CD14-positive monocyte (primary cell): Measurements from ENCODE around the gene ARID1B. TPM values are rescaled to one million over a fixed set of nuclear protein-coding genes. Genes with fewer than 3 reads are reported as not detected.

Experiments
- DNase-seq, 3 donors: peaks; one replicate each; pipeline ENCODE4 v3.0.0-alpha.2; 2011 to 2022
- H2AFZ ChIP-seq: 2 replicates; pipeline ENCODE4 v1.6.0; 2012; ENCODE audit warnings: mild to moderate bottlenecking, low read depth, low read length, inconsistent platforms; ENCODE audit not compliant: insufficient read depth, poor library complexity, severe bottlenecking
- H3K27ac ChIP-seq, 2 donors: 1 replicate in 1 of 2; 2 replicates in 1 of 2; pipeline ENCODE4 v1.5.1; 2012 to 2013; ENCODE audit warnings: low read length in 2 of 2, control low read depth in 1 of 2, inconsistent platforms in 1 of 2, low read depth in 1 of 2, mild to moderate bottlenecking in 1 of 2
- H3K27me3 ChIP-seq, 2 donors: one replicate each; pipeline versions ENCODE4 v1.6.0 to v1.6.1; 2011 to 2013; ENCODE audit warnings: low read length in 2 of 2; ENCODE audit not compliant: control insufficient read depth in 2 of 2, insufficient read depth in 2 of 2
- H3K36me3 ChIP-seq, 2 donors: replicated peaks in 1 of 2; 1 replicate in 1 of 2; 2 replicates in 1 of 2; pipeline versions ENCODE4 v1.5.1 to v1.6.1; 2012 to 2013; ENCODE audit warnings: low read length in 2 of 2, control low read depth in 1 of 2, inconsistent platforms in 1 of 2, mild to moderate bottlenecking in 1 of 2; ENCODE audit not compliant: insufficient read depth in 2 of 2, control insufficient read depth in 1 of 2
- H3K4me1 ChIP-seq, 2 donors: 1 replicate in 1 of 2; 2 replicates in 1 of 2; pipeline versions ENCODE4 v1.5.1 to v1.6.1; 2012 to 2013; ENCODE audit warnings: low read length in 2 of 2, control low read depth in 1 of 2, inconsistent platforms in 1 of 2, mild to moderate bottlenecking in 1 of 2, moderate library complexity in 1 of 2; ENCODE audit not compliant: insufficient read depth in 2 of 2, control insufficient read depth in 1 of 2
- H3K4me2 ChIP-seq: replicated peaks from 2 replicates; pipeline ENCODE3; 2012; ENCODE audit warnings: low read length, moderate library complexity, mild to moderate bottlenecking; ENCODE audit not compliant: poor library complexity, severe bottlenecking; ENCODE audit errors: extremely low read depth
- H3K4me3 ChIP-seq, 3 experiments: fragments of 200-600 bp in 1 of 3; sonication (generic) in 1 of 3; replicated peaks in 1 of 3; 1 replicate in 2 of 3; 2 replicates in 1 of 3; pipeline ENCODE4 v1.5.1; 2011 to 2013; ENCODE audit warnings: low read length in 3 of 3, mild to moderate bottlenecking in 3 of 3, control low read depth in 2 of 3, low read depth in 2 of 3, inconsistent platforms in 1 of 3, moderate library complexity in 1 of 3
- H3K79me2 ChIP-seq: 2 replicates; pipeline ENCODE4 v1.6.0; 2012; ENCODE audit warnings: mild to moderate bottlenecking, control low read depth, inconsistent platforms, low read length, moderate library complexity; ENCODE audit not compliant: insufficient read depth
- H3K9ac ChIP-seq: 2 replicates; pipeline ENCODE4 v1.6.0; 2017; ENCODE audit warnings: low read length, mild to moderate bottlenecking; ENCODE audit not compliant: insufficient read depth, poor library complexity, severe bottlenecking
- H3K9me3 ChIP-seq, 2 donors: replicated peaks in 1 of 2; 1 replicate in 1 of 2; 2 replicates in 1 of 2; pipeline versions ENCODE4 v1.5.1 to v1.6.1; 2012 to 2013; ENCODE audit warnings: low read length in 2 of 2, control low read depth in 1 of 2; ENCODE audit not compliant: control insufficient read depth in 1 of 2, insufficient read depth in 1 of 2
- H4K20me1 ChIP-seq: 2 replicates; pipeline ENCODE4 v1.6.0; 2012; ENCODE audit warnings: mild to moderate bottlenecking, low read length, control low read depth, moderate library complexity; ENCODE audit not compliant: insufficient read depth
- H3K27ac Mint-ChIP-seq, 7 donors: one replicate each; pipeline ENCODE4 v1.8.0; 2020; ENCODE audit warnings: mild to moderate bottlenecking in 7 of 7, mixed read lengths in 7 of 7, moderate library complexity in 6 of 7, inconsistent platforms in 2 of 7
- H3K27me3 Mint-ChIP-seq, 3 donors: one replicate each; pipeline ENCODE4 v1.8.0; 2021 to 2022; ENCODE audit warnings: low read depth in 3 of 3, mild to moderate bottlenecking in 3 of 3, mixed read lengths in 3 of 3, moderate library complexity in 3 of 3, inconsistent platforms in 1 of 3
- H3K36me3 Mint-ChIP-seq, 2 donors: one replicate each; pipeline ENCODE4 v1.8.0; 2020; ENCODE audit warnings: mixed read lengths in 2 of 2, inconsistent platforms in 1 of 2, mild to moderate bottlenecking in 1 of 2
- H3K4me1 Mint-ChIP-seq: one replicate; pipeline ENCODE4 v1.8.0; 2020; ENCODE audit warnings: mild to moderate bottlenecking, mixed read lengths
- H3K4me3 Mint-ChIP-seq, 2 donors: one replicate each; pipeline ENCODE4 v1.8.0; 2020; ENCODE audit warnings: mild to moderate bottlenecking in 2 of 2, mixed read lengths in 2 of 2, moderate library complexity in 1 of 2
- H3K9me3 Mint-ChIP-seq, 7 donors: one replicate each; pipeline ENCODE4 v1.8.0; 2020 to 2022; ENCODE audit warnings: mixed read lengths in 7 of 7, mild to moderate bottlenecking in 6 of 7, moderate library complexity in 6 of 7, inconsistent platforms in 2 of 7
- WGBS: methylation state at CpG from one replicate; pipeline ENCODE4 v1.1.5; 2013; ENCODE audit warnings: missing lambda C conversion rate; ENCODE audit not compliant: insufficient coverage; 5-methylcytosine and 5-hydroxymethylcytosine counted together
- intact Hi-C, 2 donors: fragments of 100-400 bp; cut with micrococcal nuclease; formaldehyde crosslinking; loops; one replicate each; pipeline versions ENCODE4 v1.15.0 to v1.15.1; 2023
- polyA plus RNA-seq, 3 donors: library from polyadenylated mRNA; depleted of rRNA in 1 of 3; unstranded in 2 of 3; stranded (reverse) in 1 of 3; fragments of 300-500 nt in 2 of 3; fragments of >200 nt in 1 of 3; fragmentation: Illumina TruSeq in 2 of 3; gene quantifications; 1 replicate in 2 of 3; 2 replicates in 1 of 3; pipeline ENCODE4 v1.2.3, GENCODE V29; 2012 to 2021
- TF ChIP-seq, protein P1 (sequence below): fragments of 200-600 bp; IDR thresholded peaks from one replicate; pipeline ENCODE4 v1.8.0; 2022; ENCODE audit warnings: antibody characterized with exemption, mild to moderate bottlenecking

Gene ARID1B
- polyA plus RNA-seq, 3 donors = 3.2 to 22.1 (median 3.8) TPM

DNA sequence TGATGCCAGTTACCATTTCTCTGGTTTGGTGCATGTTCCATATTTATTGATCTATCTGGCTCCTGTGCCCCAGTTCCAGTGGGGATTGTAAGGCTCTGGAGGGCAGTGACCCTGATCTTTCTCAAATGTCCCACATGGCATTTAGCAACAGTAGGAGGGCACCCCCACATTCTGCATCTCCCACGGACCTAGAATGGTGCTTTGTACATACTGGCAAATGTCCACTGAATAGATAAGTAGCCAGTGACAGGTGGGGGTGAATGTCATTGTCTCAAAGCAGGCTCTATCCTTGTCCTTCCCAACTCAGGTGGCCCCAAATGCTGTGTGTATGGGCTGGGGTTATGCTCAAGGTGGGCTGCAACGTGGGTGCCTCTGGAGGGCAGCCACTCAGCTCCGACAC, 462.0 kb downstream of the ARID1B start:
- Histone ChIP-seq H3K36me3 (no peaks in the 10 kb centered on the region), H3K4me2 (no peak overlapping the region), H3K27ac (no peak overlapping the region), H4K20me1 (no peaks in the 10 kb centered on the region), H3K4me1 (peaks cover 8 to 25% of the 10 kb centered on the region in 2 donors), H3K4me3 (no peak overlapping the region), H3K27me3 (peaks cover 30 to 39% of the 10 kb centered on the region in 2 donors), H3K9me3 (peaks cover 0 to 4% of the 10 kb centered on the region in 2 donors), H3K79me2 (no peaks in the 10 kb centered on the region), H2AFZ (no peak overlapping the region), H3K9ac (no peak overlapping the region)
- TF ChIP-seq, protein P1, sequence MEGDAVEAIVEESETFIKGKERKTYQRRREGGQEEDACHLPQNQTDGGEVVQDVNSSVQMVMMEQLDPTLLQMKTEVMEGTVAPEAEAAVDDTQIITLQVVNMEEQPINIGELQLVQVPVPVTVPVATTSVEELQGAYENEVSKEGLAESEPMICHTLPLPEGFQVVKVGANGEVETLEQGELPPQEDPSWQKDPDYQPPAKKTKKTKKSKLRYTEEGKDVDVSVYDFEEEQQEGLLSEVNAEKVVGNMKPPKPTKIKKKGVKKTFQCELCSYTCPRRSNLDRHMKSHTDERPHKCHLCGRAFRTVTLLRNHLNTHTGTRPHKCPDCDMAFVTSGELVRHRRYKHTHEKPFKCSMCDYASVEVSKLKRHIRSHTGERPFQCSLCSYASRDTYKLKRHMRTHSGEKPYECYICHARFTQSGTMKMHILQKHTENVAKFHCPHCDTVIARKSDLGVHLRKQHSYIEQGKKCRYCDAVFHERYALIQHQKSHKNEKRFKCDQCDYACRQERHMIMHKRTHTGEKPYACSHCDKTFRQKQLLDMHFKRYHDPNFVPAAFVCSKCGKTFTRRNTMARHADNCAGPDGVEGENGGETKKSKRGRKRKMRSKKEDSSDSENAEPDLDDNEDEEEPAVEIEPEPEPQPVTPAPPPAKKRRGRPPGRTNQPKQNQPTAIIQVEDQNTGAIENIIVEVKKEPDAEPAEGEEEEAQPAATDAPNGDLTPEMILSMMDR = no peak
- intact Hi-C loops = no loop called here
- peak overlapping the region in 1 of 2 donors; percentile 43 for H3K4me3 Mint-ChIP-seq
- peaks cover 47 to 65% (median 50%) of the 10 kb centered on the region in 3 donors for H3K27me3 Mint-ChIP-seq
- no peak for DNase-seq
- peaks cover 16% of the 10 kb centered on the region for H3K4me1 Mint-ChIP-seq
- WGBS = no CpG with 5 or more reads among the region's 3 CpGs
- no peak overlapping the region for H3K27ac Mint-ChIP-seq
- peaks cover 0 to 24% (median 5%) of the 10 kb centered on the region in 7 donors for H3K9me3 Mint-ChIP-seq
- H3K36me3 Mint-ChIP-seq = peaks cover 0 to 8% of the 10 kb centered on the region in 2 donors

DNA sequence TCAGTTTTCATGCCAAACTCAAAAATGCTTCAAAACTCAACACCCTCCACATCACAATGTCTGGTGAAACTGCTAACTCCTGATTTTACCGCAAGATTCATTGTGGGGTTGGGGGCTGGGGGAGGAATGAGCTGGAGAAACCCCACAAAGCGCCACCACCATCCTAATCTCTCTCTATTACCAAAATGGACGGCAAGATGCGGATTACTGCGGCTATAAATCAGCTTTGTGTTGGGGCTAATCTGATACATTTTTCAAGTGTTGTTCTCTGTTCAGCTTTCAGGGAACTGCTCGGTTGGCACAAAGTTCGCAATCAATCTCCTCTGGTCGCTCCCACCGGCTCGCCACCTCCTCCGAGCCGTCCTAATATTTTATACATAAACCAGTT, 462.5 kb downstream of the ARID1B start:
- Histone ChIP-seq H3K9ac (no peak overlapping the region), H2AFZ (peak overlapping the region; percentile 75), H3K9me3 (peaks cover 0 to 4% of the 10 kb centered on the region in 2 donors), H3K36me3 (no peaks in the 10 kb centered on the region), H3K79me2 (no peaks in the 10 kb centered on the region), H3K4me1 (peaks cover 8 to 25% of the 10 kb centered on the region in 2 donors), H3K4me2 (no peak overlapping the region), H3K27ac (no peak overlapping the region), H4K20me1 (no peaks in the 10 kb centered on the region), H3K4me3 (no peak overlapping the region), H3K27me3 (peaks cover 27 to 36% of the 10 kb centered on the region in 2 donors)
- Mint-ChIP-seq H3K9me3 (peaks cover 0 to 23% (median 5%) of the 10 kb centered on the region in 7 donors), H3K27ac (no peak overlapping the region), H3K27me3 (peaks cover 42 to 60% (median 45%) of the 10 kb centered on the region in 3 donors), H3K4me3 (peak overlapping the region in 1 of 2 donors; percentile 85), H3K4me1 (peaks cover 16% of the 10 kb centered on the region), H3K36me3 (peaks cover 0 to 7% of the 10 kb centered on the region in 2 donors)
- intact Hi-C loops = no loop called here
- 96% methylated on average over 7 of the region's 12 CpGs for WGBS
- no peak for DNase-seq
- TF ChIP-seq, protein P1 = no peak
